Measurements from ENCODE around the gene CUEDC1.

The CUEDC1 gene

DNA sequence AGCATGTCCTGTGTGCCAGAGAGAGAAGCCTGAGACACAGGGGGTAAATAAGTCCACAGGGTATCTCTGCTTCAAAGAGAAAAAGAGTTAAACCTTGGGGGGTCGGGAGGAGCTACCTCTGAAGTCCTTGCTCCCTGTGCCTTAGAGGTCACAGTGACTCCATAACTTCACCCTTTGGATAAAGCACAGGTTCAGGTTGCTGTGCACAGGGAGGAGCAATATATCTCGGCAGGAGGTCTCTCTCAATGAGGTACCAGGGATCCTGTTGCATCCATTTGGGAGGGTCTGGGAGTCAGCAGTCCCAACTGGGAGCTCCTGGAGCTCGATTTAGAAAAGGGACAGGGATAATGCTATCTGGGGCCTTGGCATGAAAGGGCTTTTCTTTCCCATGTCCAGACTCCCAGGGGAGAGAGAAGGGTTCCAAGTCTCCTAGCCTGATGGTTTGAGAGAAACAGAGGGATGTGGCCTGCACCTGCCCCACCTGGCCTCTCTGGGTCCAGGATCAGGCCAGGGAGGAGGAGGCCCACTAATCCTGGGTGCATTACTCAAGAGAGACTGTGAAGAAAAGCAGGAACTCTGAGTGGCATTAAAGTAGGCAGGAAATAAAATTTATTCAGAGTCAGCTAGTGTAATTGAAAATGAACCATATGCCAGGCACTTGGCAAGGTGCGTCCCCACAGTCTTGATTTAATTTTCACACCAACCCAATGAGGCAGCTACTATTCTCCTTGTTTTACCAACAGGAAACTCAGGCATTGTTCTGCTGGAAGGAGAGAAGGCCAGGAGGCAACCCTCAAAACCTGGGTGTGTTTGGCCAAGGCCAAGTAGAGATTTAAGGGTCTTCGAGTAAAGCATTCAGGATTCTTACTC is 40.7 kb downstream of the CUEDC1 start:
- peak; percentile 94 for DNase-seq

DNA sequence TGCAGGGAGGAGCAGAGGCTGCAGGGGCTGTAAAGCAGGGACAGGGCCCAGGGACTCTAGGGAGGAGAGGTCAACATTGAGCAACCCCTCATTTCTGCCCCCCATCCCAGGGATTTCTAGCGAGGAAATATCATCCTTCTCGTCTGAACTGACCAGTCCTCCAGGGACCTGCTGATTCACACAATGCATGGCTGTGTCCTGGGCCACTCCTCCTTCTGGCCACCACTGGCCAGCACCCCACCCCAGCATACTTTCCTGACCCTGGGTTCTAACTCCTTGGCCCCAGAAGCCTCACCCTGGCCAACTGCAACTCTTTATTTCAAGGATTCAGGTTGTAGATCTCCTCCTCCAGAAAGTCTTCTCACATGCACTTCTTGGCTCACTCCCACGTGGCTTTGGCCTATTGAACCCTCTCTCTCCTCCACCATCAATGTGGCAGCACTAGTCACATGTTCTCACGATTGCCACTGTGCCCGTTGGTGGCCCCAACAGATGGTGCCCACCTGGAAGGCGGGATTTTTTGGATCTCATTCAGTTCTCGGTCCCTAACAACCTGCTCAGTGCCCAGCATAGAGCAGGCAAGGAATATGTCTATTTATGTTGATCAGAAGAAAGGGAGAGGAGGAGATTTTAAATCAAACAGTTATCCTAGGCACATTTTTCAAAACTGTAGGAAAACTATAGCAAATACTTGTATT is 41.5 kb downstream of the CUEDC1 start:
- peak; percentile 95 for DNase-seq

DNA sequence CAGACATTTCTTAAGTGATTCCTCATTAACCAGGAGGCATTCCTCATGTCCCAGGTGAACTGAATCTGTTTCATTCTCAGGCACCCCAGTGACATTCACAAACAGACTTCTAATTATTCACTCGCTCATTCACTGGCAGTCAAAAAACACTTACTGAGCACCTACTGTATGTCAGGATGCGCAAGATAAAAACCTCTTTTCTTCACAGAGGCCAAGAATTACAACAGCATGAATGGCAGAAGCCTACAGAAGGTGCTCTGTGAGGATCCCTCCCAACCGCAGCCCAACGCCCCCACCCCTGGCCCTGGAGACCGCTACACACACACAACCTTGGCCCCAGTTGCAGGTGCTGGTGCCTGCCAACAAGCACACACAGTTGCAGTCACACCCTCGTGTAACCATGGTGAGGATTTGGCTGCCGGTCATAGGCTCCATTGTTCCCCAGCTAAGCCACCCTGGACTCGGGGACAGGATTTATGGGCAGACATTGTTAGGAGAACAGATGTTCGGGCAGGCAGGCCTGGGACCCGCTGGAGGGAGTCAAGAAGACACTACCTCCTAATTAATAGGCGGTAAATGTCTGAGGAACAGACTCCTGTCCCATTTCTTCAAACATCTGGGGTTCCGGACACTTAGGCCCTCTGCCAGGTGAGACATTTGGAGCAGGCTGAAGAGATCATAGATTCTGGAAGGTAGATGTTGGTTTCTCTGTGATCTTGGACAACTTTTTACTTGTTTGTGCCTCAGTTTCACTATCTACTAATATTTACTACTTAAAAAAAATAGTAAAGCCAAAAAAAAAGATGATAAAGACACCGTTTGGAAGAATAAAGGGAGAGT is 43.2 kb downstream of the CUEDC1 start:
- DNase-seq = peak; percentile 100

DNA sequence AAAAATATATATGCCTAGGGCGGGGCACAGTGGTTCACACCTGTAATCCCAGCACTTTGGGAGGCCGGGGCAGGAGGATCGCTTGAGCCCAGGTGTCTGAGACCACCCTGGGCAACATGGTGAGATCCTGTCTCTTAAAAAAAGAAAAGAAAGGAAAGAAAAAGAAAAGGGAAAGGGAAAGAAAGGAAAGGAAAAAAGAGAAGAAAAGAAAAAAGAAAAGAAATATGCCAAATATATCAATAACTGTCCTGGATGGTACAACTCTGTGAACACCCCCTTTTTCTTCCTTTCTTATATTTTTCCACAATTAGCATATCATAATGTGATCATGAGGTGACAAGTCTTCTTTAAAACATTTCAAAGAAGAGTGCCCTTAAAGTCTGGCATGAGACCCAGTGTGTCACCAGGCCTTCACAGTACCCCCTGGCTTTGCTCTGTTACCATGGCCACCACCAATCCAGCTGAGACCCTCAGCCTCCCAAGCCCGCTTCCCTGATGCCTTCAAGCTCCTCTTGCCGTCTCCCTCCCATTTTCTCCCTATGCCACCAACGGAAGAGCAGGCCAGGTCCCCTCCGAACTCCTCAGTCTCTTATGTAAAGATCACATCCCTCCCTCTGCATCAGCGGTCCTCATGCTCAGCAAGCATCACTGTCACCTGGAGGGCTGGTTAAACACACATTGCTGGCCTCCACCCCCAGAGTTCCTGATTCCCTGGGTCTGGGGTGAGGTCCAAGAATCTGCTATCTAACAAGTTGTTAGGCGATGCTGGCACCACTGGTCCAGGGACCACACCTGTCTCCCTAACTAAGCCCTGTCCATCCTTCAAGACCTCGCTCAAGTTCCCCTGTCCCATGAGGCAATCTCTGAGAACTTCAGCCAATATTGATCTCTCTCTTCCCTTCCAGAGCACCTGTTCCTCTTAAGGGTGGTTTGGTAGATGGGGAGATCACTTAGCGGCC is 44.5 kb downstream of the CUEDC1 start:
- DNase-seq = no peak

DNA sequence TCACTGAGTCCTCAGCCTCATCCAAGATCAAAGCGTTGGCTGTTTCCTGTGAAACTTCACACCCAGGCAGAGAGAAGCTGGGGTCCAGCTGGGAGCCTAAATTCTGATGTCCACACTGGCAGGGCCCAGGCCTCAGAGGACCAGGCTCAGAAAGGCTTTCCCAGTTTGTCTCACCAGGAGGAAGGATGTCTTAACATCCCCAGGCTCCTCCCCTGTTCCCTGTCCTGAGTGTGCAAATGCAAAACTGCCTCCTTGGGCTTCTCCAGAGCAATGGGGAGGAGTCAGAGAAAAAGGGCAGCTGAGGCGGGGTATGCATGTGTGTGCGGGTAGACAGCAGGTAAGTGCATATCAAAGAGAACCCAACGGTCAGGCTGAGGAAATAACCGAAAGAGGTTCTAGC is 45.7 kb downstream of the CUEDC1 start:
- no peak for DNase-seq

DNA sequence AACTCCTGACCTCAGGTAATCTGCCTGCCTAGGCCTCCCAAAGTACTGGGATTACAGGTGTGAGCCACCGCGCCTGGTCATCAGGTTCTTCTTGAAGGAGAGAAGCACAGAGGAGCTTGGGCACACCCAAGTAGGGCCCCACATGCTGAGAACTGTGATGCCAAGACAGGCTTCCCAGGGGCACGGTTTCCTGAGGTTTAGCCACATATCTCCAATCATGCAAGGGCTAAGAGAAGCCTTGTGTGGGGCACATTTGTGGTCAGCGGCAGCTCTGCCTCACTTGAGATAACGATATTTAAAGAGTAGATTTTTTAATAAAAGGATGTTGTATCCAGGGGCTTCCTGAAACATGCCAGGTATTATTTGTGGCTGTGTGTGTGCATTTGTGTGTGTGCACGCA is 46.9 kb downstream of the CUEDC1 start:
- no peak for DNase-seq

DNA sequence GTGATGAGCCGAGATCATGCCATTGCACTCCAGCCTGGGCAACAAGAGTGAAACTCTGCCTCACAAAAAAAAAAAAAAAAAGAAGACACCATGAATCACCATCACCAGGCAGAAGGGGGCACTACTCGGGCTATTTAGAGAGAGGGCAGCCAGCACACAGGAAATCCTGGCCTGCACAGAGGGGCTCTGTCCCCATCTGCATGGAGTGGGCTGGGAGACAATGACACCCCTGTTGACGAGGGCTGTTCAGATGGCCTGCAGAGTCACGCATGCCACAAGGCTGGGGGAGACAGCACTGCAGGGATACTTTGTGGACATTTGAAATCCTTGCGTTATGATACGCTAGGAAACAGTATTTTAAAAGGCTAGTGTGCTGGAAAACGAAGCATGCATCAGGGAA is 48.3 kb downstream of the CUEDC1 start:
- DNase-seq = peak; percentile 66

DNA sequence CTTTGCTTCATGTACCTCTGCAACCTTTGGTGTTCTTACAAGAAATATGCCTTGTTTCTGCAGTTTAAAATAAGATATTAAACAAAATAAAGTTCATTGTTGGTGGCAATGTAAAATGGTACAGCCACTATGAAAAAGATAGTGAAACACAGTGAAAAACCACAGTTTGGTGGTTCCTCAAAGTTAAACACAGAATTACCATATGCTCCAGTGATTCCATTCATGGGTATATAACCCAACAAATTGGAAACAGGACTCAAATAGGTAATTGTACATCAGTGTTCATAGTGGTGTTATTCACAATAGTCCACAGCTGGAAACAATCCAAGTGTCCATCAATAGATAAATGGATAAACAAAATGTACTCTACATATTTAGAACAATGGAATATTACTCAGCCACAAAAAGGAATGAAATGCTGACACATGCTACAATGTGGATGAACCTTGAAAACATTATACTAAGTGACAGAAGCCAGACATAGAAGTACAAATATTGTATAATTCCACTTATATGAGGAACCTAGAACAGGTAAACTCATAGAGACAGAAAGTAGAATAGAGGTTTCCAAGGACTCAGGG is 49.2 kb downstream of the CUEDC1 start:
- DNase-seq = peak; percentile 78

DNA sequence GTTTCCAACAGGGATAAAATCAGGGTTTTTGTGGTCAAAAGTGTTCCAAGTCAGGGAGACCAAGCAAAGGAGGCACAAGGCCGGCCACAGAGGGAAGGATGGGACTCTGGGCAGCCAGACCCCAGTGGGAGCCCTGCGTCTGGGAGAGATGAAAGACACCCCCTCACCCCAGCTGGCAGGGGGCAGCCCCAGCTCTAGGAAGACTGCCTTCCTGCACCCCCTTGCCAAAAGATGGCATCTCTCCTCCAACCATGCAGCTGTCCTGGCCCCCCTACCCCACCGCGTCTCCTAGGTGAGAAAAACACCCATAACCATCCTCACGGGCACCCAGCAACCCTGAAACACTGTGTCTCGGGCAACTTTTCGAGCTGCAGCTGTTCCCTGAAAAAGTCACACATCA is 51.3 kb downstream of the CUEDC1 start:
- no peak for DNase-seq

DNA sequence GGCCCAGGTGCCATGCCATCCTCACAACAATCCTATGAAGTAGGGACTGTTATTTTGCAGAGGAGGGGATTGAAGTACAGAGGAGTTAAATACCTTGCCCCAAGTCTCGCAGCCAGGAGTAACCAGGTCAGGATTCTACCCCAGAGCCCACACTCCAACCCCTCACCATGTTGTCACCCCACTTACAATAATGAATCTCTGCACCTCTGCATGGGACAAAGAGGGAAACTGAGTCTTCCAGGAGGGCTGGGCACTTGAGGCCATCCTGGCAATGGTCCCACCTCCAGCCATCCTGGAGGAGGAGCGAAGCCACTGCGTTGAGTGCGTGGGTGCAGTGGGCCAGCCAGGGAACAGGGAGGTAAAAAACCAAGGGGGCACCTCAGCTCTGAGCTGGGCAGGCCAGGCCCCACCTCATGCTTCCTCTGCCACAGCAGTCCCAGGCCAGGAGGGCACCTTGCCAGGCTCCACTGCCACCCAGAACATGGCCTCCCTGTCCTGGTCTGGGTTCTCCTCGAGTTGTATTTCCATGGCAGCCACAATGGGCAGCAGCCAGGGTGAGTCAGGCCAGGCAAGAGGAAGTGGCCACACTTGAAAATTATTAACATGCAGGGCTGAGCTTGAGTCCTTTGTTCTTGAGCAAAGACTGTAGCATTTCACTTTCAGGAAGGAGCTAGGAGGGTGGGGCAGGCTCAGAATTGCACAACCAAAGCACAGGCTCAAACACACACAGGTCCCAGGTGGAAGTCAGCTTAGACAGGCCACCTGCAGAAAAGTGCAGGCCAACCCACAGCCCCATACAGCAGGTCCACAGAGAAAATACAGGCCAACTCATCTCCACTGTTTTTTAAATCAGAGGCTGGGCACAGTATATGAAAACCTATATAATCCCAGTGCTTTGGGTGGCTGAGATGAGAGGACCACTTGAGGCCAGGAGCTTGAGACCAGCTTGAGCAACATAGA is 52.1 kb downstream of the CUEDC1 start:
- peak; percentile 96 for DNase-seq

DNA sequence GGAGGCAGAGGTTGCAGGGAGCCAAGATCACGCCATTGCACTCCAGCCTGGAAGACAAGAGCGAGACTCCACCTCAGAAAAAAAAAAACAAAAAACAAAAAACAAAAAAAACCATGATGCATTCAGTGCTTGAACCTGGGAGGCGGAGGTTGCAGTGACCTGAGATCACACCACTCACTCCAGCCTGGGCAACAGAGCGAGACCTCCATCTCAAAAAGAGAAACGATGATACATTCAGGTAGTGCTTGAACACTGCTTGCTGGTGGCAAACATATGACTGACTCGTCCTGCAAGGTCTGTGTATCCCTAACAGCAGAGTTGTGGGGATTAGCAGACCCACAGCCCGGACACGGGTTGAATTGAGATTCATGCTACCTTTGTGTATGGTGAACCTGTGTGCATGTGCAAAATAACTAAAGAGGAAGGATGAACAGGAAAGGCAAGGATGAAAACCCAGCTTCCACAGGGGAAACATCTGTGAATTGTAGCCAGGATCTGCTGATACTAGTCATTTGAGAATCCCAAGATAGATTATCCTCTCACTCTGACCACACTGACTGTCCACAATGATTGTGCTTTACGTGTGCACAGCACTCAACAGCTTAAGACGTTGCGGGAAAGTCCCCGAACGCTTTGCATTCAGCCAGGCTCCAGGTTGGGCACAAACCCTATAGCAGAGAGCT is 53.0 kb downstream of the CUEDC1 start:
- DNase-seq = peak; percentile 67

DNA sequence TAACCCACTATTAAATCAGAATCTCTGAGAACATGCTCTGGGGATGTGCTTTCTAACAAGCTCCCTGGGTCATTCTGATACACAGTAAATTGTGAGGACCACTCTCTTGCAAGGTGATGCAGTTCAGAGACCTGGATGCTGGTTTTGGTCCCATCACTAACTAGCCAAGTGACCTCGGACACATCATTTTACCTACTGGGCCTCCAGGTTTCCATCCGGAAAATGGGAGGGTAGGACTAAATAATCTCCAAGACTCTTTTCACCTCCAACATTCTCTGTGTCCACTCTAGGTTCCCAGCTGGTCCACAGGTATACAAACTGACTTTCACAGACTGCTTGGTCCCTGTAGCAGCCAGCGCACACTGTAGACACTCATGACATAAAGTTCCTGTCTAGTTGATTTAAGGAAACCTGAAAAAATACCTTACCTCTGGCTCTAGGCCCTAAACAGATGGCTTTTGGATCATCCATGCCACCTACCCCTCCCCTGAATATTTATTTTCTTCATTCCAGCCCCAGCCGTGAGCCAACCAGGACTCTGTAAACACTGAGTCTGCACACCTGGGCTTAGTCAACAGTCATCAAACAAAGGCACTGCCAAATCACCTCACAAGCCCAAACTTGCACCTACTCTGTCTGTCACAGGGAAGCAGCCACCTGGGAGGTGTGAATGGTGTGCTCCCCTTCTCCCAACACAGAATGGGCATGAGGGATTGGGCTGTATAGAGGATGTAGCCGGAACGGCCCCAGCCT is 54.0 kb downstream of the CUEDC1 start:
- DNase-seq = peak; percentile 100

DNA sequence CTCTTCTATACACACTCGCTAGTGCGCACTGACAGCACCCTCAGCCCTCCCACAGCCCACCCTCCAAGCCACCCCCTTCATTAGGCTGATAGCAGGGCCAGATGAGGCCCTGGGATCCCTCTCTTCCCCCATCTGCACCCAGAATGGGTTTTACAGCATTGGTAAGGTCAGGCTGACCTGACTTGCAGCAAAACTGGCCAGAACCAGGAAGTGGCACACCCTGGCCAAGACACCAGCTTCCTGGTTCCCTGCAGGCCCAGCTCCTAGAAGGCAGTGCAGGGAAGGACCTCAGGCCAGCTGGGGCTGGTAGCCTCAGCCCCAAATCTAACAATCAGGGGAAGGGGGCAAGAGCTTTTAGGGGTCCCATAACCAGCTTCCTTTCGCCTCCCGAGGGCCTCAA is 55.4 kb downstream of the CUEDC1 start:
- peak; percentile 71 for DNase-seq

DNA sequence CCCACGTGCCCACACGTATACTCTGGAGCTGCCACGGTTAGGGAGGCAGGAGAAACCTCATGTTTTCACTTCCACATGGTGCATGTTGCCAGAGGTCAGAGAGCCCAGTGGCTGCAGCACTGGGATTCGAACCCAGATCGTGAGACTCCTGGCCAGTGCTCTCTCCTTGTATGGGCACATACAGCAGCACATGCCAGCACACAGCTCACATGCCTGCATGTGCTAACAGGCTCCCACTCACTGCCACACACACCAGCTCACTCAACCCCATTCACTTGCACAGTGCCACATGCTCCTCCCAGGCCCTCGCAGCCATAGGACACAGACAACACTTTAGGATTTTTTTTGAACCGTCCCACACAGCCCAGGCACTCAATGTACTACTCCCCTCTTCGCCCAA is 55.8 kb downstream of the CUEDC1 start:
- DNase-seq = no peak

DNA sequence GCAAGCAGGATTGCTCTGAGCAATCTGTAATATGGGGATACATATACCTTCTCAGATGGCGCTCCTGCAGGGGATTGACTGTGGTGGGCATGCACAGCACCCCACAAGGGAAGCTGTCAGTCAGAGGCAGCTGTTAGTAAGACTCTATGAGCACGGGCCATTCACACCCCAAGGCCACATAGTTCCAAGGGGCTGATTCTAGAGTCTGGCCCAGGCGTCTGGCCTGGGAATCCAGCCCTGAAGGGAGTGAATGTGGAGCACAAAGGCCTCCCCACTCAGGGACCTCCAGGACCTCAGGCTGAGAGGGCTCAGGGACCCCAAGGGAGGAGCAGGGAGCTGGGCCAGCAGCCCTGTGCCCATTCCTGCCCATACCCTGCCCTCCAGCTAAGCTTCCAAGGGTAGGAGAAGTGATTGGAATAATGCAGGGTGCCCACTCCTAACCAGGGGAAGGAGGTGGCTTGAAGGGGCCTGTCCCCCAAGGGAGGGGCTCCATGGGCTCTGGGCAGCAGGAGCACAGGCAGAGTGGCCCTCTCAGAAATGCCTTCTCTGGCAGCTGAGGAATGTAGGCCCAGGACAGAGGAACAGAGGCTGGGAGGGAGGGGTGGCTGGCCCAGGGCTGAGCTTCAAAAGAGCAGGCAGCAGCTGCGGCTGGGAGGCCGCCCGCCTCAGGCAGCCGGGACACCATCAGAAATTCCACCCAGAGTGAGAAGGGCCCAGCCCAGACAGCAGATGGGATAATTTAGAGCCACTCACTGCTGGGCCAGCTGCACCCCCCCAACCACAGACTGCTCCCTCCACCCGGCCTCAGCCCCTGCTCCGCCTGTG is 56.5 kb downstream of the CUEDC1 start:
- peak; percentile 86 for DNase-seq

DNA sequence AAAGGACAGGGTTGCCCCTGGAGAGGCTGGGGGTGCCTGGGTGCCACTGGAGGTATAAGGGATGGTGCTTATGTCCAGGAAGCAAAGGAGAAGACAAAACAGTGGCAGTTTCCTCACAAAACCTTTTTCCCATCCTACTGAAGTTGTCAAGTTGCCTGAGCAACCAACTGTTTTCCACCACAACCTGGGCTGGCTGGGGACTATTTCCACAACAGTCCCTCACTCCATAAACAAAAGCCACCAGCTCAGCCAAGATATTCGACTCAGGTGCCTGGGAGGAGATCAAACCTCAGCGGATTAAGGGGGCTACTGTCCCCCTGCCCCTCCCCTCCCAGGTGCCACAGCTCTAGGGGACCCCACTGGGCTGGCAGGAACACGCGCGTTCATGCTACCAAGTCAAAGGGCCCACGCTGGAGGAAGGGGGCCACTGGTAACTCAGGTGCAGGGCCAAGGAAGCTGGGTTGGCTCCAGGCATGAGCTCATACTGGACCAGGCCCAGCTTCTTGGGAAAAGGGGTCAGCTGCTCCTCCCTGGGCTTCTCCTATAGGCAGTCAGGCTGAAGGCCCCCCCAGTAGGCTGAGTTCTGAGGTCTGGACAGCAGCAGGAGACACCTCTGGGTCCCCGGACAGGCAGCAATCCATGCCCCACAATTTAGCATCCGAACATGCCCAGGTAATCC is 59.7 kb downstream of the CUEDC1 start:
- no peak for DNase-seq

DNA sequence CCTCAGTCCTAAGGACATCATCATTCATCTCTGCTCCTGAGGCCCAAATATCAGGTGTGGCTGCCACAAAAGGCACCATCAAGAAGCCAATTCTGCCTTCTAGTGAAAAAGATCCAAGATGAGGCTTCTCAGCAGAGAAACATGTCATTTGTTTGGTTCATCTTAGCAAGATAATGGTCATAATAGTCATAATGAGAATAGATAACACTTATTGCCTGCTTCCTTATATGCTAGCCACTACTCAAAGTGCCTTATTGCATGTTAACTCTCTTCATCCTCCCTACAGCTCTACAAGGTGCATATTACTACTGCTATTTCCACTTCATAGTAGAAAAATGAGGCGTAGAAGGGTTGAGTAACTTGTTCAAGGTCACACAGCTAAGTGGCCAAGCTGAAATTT is 60.4 kb downstream of the CUEDC1 start:
- no peak for DNase-seq

Data from NCI-H69 (cell line).